AG04449 (cell line): ENCODE data around the gene BAZ2B.

Experiments
- CTCF ChIA-PET: fragments of 350-600 bp; formaldehyde crosslinking; extraction: SDS; loops from one replicate; lab custom pipeline; 2021; ENCODE audit warnings: antibody characterized with exemption; lab: Yijun Ruan, JAX
- POLR2A ChIA-PET: fragments of 400-600, 350-600 bp; formaldehyde crosslinking; extraction: SDS; loops from one replicate; lab custom pipeline; 2020; ENCODE audit warnings: antibody characterized with exemption, inconsistent platforms; lab: Yijun Ruan, JAX
- DNase-seq: peaks from one replicate; pipeline ENCODE4 v3.0.0-alpha.2; 2010; ENCODE audit warnings: low read depth, low spot score
- H3K4me3 ChIP-seq: 2 replicates; pipeline ENCODE4 v1.5.1; 2011; ENCODE audit warnings: low read depth, mild to moderate bottlenecking, control low read depth, low read length
- CTCF ChIP-seq: IDR thresholded peaks from one replicate; pipeline ENCODE4 v1.5.1; 2011; ENCODE audit warnings: mild to moderate bottlenecking, moderate library complexity, low read length, control low read depth, inconsistent platforms; ENCODE audit not compliant: insufficient read depth; ENCODE audit errors: missing control alignments

Gene BAZ2B

GRCh38 chr2:159620796-159621195 lies 4.4 kb upstream of the BAZ2B start:
- POLR2A ChIA-PET: interaction anchor here (0.5 kb wide), 1 partner anchor 92 kb away, joined by 3 read pairs; the partner anchor contains the start of gene MARCHF7
- CTCF ChIA-PET: no interaction called here
- no peak for DNase-seq
- no peak overlapping the region for H3K4me3 ChIP-seq
- TF ChIP-seq CTCF: no peak

- CTCF ChIA-PET: interaction anchor here (1.2 kb wide), 1 partner anchor 18 kb away, joined by 3 read pairs; no protein-coding TSS in a partner anchor
- POLR2A ChIA-PET: interaction anchor here (1.0 kb wide), 1 partner anchor 94 kb away, joined by 3 read pairs; no protein-coding TSS in a partner anchor
- H3K4me3 ChIP-seq: peak overlapping the region; percentile 15; the same call in 1 of the 2 replicates
Measured at GRCh38 chr2:159617646-159618045, 1.3 kb upstream of the BAZ2B start.

GRCh38 chr2:159617100-159617499 lies 752 bp upstream of the BAZ2B start:
- H3K4me3 ChIP-seq: peak overlapping the region; percentile 71
- DNase-seq: no peak
- CTCF ChIA-PET: interaction anchor here (1.2 kb wide), 1 partner anchor 18 kb away, joined by 3 read pairs; no protein-coding TSS in a partner anchor
- TF ChIP-seq CTCF: no peak
- POLR2A ChIA-PET: interaction anchor here (0.7 to 1.0 kb wide), 3 partner anchors 18 to 95 kb away, joined by 3 to 5 read pairs (median 3); partner anchors contain the start of gene MARCHF7

More at GRCh38 chr2:159617646-159618045, 1.3 kb upstream of the BAZ2B start:
- no peak for DNase-seq
- no peak for TF ChIP-seq CTCF

- peak overlapping the region; percentile 71 for H3K4me3 ChIP-seq
- POLR2A ChIA-PET: interaction anchor here (0.6 to 2.1 kb wide), 6 partner anchors 8 to 351 kb away, joined by 3 to 18 read pairs (median 4); partner anchors contain the start of gene MARCHF7
- DNase-seq: no peak
- CTCF ChIA-PET: interaction anchor here (1.7 kb wide), 1 partner anchor 16 kb away, joined by 4 read pairs; no protein-coding TSS in a partner anchor
- no peak for TF ChIP-seq CTCF
Measured at GRCh38 chr2:159615367-159616285, 722 bp downstream of the BAZ2B start.

GRCh38 chr2:159614534-159615366 lies 1.6 kb downstream of the BAZ2B start:
- POLR2A ChIA-PET: interaction anchor here (0.6 to 2.1 kb wide), 5 partner anchors 9 to 350 kb away, joined by 3 to 18 read pairs (median 4); partner anchors contain the start of gene MARCHF7
- CTCF ChIA-PET: interaction anchor here (1.7 kb wide), 1 partner anchor 17 kb away, joined by 4 read pairs; no protein-coding TSS in a partner anchor
- DNase-seq: no peak

More at GRCh38 chr2:159614534-159615366, 1.6 kb downstream of the BAZ2B start:
- no peak for TF ChIP-seq CTCF
- H3K4me3 ChIP-seq: peak overlapping the region; percentile 71
